ENCODE results near the gene RPP14.
A peak's percentile ranks its signal among the peaks of the same experiment; 100 is the strongest.
"Not testable (repeated sequence)": the region's sequence is repeated elsewhere in the genome, so short reads cannot be mapped to it uniquely, and the experiment has no call there.

RPP14 gene

GRCh38 chr3:58290446-58290845, 15.6 kb upstream of the RPP14 start:
- not testable (repeated sequence) for H3K4me1 ChIP-seq (ENCODE audit: control insufficient read depth in 1 of 2, insufficient read depth in 2 of 2, low read length in 2 of 2); H3K4me3 ChIP-seq (ENCODE audit: low read depth in 1 of 2, low read length in 2 of 2); H3K9ac ChIP-seq (ENCODE audit: low read depth in 1 of 2, low read length in 2 of 2); H3K27me3 ChIP-seq (ENCODE audit: control insufficient read depth in 1 of 2, insufficient read depth in 2 of 2, low read length in 2 of 2); H3K9me3 ChIP-seq (ENCODE audit: control insufficient read depth in 1 of 2, low read length in 2 of 2); H3K27ac ChIP-seq (ENCODE audit: low read depth, low read length)
- H3K36me3 ChIP-seq (ENCODE audit: control insufficient read depth in 1 of 2, insufficient read depth in 2 of 2, low read length in 2 of 2): peaks cover 7 to 41% of the 10 kb centered on the region in 2 donors

- Histone ChIP-seq H3K27ac (ENCODE audit: low read depth, low read length) (no peak overlapping the region), H3K27me3 (ENCODE audit: control insufficient read depth in 1 of 2, insufficient read depth in 2 of 2, low read length in 2 of 2) (no peaks in the 10 kb centered on the region), H3K9ac (ENCODE audit: low read depth in 1 of 2, low read length in 2 of 2) (no peak overlapping the region), H3K4me1 (ENCODE audit: control insufficient read depth in 1 of 2, insufficient read depth in 2 of 2, low read length in 2 of 2) (no peaks in the 10 kb centered on the region), H3K36me3 (ENCODE audit: control insufficient read depth in 1 of 2, insufficient read depth in 2 of 2, low read length in 2 of 2) (peaks cover 7 to 40% of the 10 kb centered on the region in 2 donors), H3K9me3 (ENCODE audit: control insufficient read depth in 1 of 2, low read length in 2 of 2) (no peaks in the 10 kb centered on the region), H3K4me3 (ENCODE audit: low read depth in 1 of 2, low read length in 2 of 2) (no peak overlapping the region)
Observed at GRCh38 chr3:58291671-58292338, 14.2 kb upstream of the RPP14 start.

- no peaks in the 10 kb centered on the region for H3K4me1 ChIP-seq (ENCODE audit: control insufficient read depth in 1 of 2, insufficient read depth in 2 of 2, low read length in 2 of 2)
- H3K36me3 ChIP-seq (ENCODE audit: control insufficient read depth in 1 of 2, insufficient read depth in 2 of 2, low read length in 2 of 2): peaks cover 0 to 31% of the 10 kb centered on the region in 2 donors
Observed at GRCh38 chr3:58292866-58293265, 13.2 kb upstream of the RPP14 start.

GRCh38 chr3:58293516-58293915, 12.5 kb upstream of the RPP14 start:
- H3K4me1 ChIP-seq (ENCODE audit: control insufficient read depth in 1 of 2, insufficient read depth in 2 of 2, low read length in 2 of 2): no peaks in the 10 kb centered on the region
- no peaks in the 10 kb centered on the region for H3K27me3 ChIP-seq (ENCODE audit: control insufficient read depth in 1 of 2, insufficient read depth in 2 of 2, low read length in 2 of 2)
- no peak overlapping the region for H3K27ac ChIP-seq (ENCODE audit: low read depth, low read length)

More at GRCh38 chr3:58292866-58293265, 13.2 kb upstream of the RPP14 start:
- no peak overlapping the region for H3K27ac ChIP-seq (ENCODE audit: low read depth, low read length)
- no peaks in the 10 kb centered on the region for H3K9me3 ChIP-seq (ENCODE audit: control insufficient read depth in 1 of 2, low read length in 2 of 2)
- no peak overlapping the region for H3K4me3 ChIP-seq (ENCODE audit: low read depth in 1 of 2, low read length in 2 of 2)
- no peak overlapping the region for H3K9ac ChIP-seq (ENCODE audit: low read depth in 1 of 2, low read length in 2 of 2)
- no peaks in the 10 kb centered on the region for H3K27me3 ChIP-seq (ENCODE audit: control insufficient read depth in 1 of 2, insufficient read depth in 2 of 2, low read length in 2 of 2)

GRCh38 chr3:58296269-58296668, 9.8 kb upstream of the RPP14 start:
- Histone ChIP-seq H3K9ac (ENCODE audit: low read depth in 1 of 2, low read length in 2 of 2) (no peak overlapping the region), H3K36me3 (ENCODE audit: control insufficient read depth in 1 of 2, insufficient read depth in 2 of 2, low read length in 2 of 2) (peaks cover 0 to 21% of the 10 kb centered on the region in 2 donors), H3K4me1 (ENCODE audit: control insufficient read depth in 1 of 2, insufficient read depth in 2 of 2, low read length in 2 of 2) (no peaks in the 10 kb centered on the region), H3K27me3 (ENCODE audit: control insufficient read depth in 1 of 2, insufficient read depth in 2 of 2, low read length in 2 of 2) (peaks cover 0 to 3% of the 10 kb centered on the region in 2 donors), H3K9me3 (ENCODE audit: control insufficient read depth in 1 of 2, low read length in 2 of 2) (no peaks in the 10 kb centered on the region), H3K4me3 (ENCODE audit: low read depth in 1 of 2, low read length in 2 of 2) (no peak overlapping the region), H3K27ac (ENCODE audit: low read depth, low read length) (no peak overlapping the region)

More at GRCh38 chr3:58293516-58293915, 12.5 kb upstream of the RPP14 start:
- H3K4me3 ChIP-seq (ENCODE audit: low read depth in 1 of 2, low read length in 2 of 2): no peak overlapping the region
- H3K36me3 ChIP-seq (ENCODE audit: control insufficient read depth in 1 of 2, insufficient read depth in 2 of 2, low read length in 2 of 2): peaks cover 0 to 25% of the 10 kb centered on the region in 2 donors
- H3K9ac ChIP-seq (ENCODE audit: low read depth in 1 of 2, low read length in 2 of 2): no peak overlapping the region
- no peaks in the 10 kb centered on the region for H3K9me3 ChIP-seq (ENCODE audit: control insufficient read depth in 1 of 2, low read length in 2 of 2)

- H3K27ac ChIP-seq (ENCODE audit: low read depth, low read length): no peak overlapping the region
- H3K4me3 ChIP-seq (ENCODE audit: low read depth in 1 of 2, low read length in 2 of 2): no peak overlapping the region
- H3K9ac ChIP-seq (ENCODE audit: low read depth in 1 of 2, low read length in 2 of 2): no peak overlapping the region
- peaks cover 0 to 21% of the 10 kb centered on the region in 2 donors for H3K36me3 ChIP-seq (ENCODE audit: control insufficient read depth in 1 of 2, insufficient read depth in 2 of 2, low read length in 2 of 2)
- H3K4me1 ChIP-seq (ENCODE audit: control insufficient read depth in 1 of 2, insufficient read depth in 2 of 2, low read length in 2 of 2): no peaks in the 10 kb centered on the region
- H3K27me3 ChIP-seq (ENCODE audit: control insufficient read depth in 1 of 2, insufficient read depth in 2 of 2, low read length in 2 of 2): peaks cover 0 to 4% of the 10 kb centered on the region in 2 donors
- H3K9me3 ChIP-seq (ENCODE audit: control insufficient read depth in 1 of 2, low read length in 2 of 2): no peaks in the 10 kb centered on the region
Observed at GRCh38 chr3:58296843-58297242, 9.2 kb upstream of the RPP14 start.

- Histone ChIP-seq H3K36me3 (ENCODE audit: control insufficient read depth in 1 of 2, insufficient read depth in 2 of 2, low read length in 2 of 2) (peaks cover 0 to 18% of the 10 kb centered on the region in 2 donors), H3K27ac (ENCODE audit: low read depth, low read length) (no peak overlapping the region), H3K4me3 (ENCODE audit: low read depth in 1 of 2, low read length in 2 of 2) (no peak overlapping the region), H3K27me3 (ENCODE audit: control insufficient read depth in 1 of 2, insufficient read depth in 2 of 2, low read length in 2 of 2) (peaks cover 0 to 4% of the 10 kb centered on the region in 2 donors), H3K9ac (ENCODE audit: low read depth in 1 of 2, low read length in 2 of 2) (no peak overlapping the region), H3K4me1 (ENCODE audit: control insufficient read depth in 1 of 2, insufficient read depth in 2 of 2, low read length in 2 of 2) (no peaks in the 10 kb centered on the region), H3K9me3 (ENCODE audit: control insufficient read depth in 1 of 2, low read length in 2 of 2) (no peaks in the 10 kb centered on the region)
Observed at GRCh38 chr3:58298190-58298589, 7.9 kb upstream of the RPP14 start.

- Histone ChIP-seq H3K27ac (ENCODE audit: low read depth, low read length) (no peak overlapping the region), H3K9ac (ENCODE audit: low read depth in 1 of 2, low read length in 2 of 2) (no peak overlapping the region), H3K4me1 (ENCODE audit: control insufficient read depth in 1 of 2, insufficient read depth in 2 of 2, low read length in 2 of 2) (no peaks in the 10 kb centered on the region), H3K9me3 (ENCODE audit: control insufficient read depth in 1 of 2, low read length in 2 of 2) (no peaks in the 10 kb centered on the region), H3K27me3 (ENCODE audit: control insufficient read depth in 1 of 2, insufficient read depth in 2 of 2, low read length in 2 of 2) (peaks cover 0 to 4% of the 10 kb centered on the region in 2 donors), H3K36me3 (ENCODE audit: control insufficient read depth in 1 of 2, insufficient read depth in 2 of 2, low read length in 2 of 2) (peaks cover 0 to 9% of the 10 kb centered on the region in 2 donors), H3K4me3 (ENCODE audit: low read depth in 1 of 2, low read length in 2 of 2) (no peak overlapping the region)
Observed at GRCh38 chr3:58299075-58299474, 7.0 kb upstream of the RPP14 start.

- H3K4me3 ChIP-seq (ENCODE audit: low read depth in 1 of 2, low read length in 2 of 2): no peak overlapping the region
- no peak overlapping the region for H3K9ac ChIP-seq (ENCODE audit: low read depth in 1 of 2, low read length in 2 of 2)
- no peak overlapping the region for H3K27ac ChIP-seq (ENCODE audit: low read depth, low read length)
- peaks cover 0 to 5% of the 10 kb centered on the region in 2 donors for H3K36me3 ChIP-seq (ENCODE audit: control insufficient read depth in 1 of 2, insufficient read depth in 2 of 2, low read length in 2 of 2)
- no peaks in the 10 kb centered on the region for H3K4me1 ChIP-seq (ENCODE audit: control insufficient read depth in 1 of 2, insufficient read depth in 2 of 2, low read length in 2 of 2)
- H3K9me3 ChIP-seq (ENCODE audit: control insufficient read depth in 1 of 2, low read length in 2 of 2): no peaks in the 10 kb centered on the region
- H3K27me3 ChIP-seq (ENCODE audit: control insufficient read depth in 1 of 2, insufficient read depth in 2 of 2, low read length in 2 of 2): peaks cover 0 to 4% of the 10 kb centered on the region in 2 donors
Observed at GRCh38 chr3:58299839-58300516, 6.1 kb upstream of the RPP14 start.

GRCh38 chr3:58307639-58308215, 1.7 kb downstream of the RPP14 start:
- Histone ChIP-seq H3K27me3 (ENCODE audit: control insufficient read depth in 1 of 2, insufficient read depth in 2 of 2, low read length in 2 of 2) (no peaks in the 10 kb centered on the region), H3K27ac (ENCODE audit: low read depth, low read length) (no peak overlapping the region), H3K9ac (ENCODE audit: low read depth in 1 of 2, low read length in 2 of 2) (peak overlapping the region; percentile 97 to 98), H3K4me1 (ENCODE audit: control insufficient read depth in 1 of 2, insufficient read depth in 2 of 2, low read length in 2 of 2) (peaks cover 17 to 24% of the 10 kb centered on the region in 2 donors), H3K4me3 (ENCODE audit: low read depth in 1 of 2, low read length in 2 of 2) (peak overlapping the region; percentile 92 to 98), H3K9me3 (ENCODE audit: control insufficient read depth in 1 of 2, low read length in 2 of 2) (no peaks in the 10 kb centered on the region), H3K36me3 (ENCODE audit: control insufficient read depth in 1 of 2, insufficient read depth in 2 of 2, low read length in 2 of 2) (peaks cover 4 to 27% of the 10 kb centered on the region in 2 donors)

Data from duodenal mucosa (tissue), 2 donors.